ENCODE results near the gene ITGB8.

Gene ITGB8

DNA sequence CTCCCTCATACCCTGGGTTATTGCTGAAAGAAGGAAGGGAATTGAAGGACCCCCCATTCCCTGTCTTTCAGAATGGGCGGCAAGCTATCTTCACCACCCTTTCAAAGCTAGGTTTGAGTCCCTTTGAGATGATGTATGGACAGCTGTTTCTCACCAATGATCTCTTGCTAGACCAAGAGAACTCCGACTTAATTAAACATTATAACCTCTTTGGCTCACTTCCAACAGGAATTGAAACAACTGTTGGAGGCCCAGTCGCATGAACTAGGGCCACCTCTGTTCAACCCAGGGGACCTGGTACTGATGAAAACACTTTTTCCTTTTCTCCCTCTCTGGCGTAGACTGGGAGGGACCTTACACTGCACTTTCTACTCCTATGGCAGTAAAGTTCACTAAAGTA lies 110.6 kb downstream of the ITGB8 start:
- no peak for DNase-seq (ENCODE audit: insufficient read length, low spot score)
- no peak for TF ChIP-seq TAF1 (IDR thresholded peaks at IDR 0.05; ENCODE audit: low read depth, low read length)
- no peak for TF ChIP-seq POU2F2 (IDR thresholded peaks at IDR 0.05; ENCODE audit: low read depth, low read length)
- no peak for TF ChIP-seq POLR2AphosphoS5 (IDR thresholded peaks at IDR 0.05; ENCODE audit: low read depth, low read length)
- no peak for TF ChIP-seq PAX5 (IDR thresholded peaks at IDR 0.05; ENCODE audit: insufficient read depth, low read length, severe bottlenecking)
- TF ChIP-seq POLR2A (IDR thresholded peaks at IDR 0.05; ENCODE audit: low read depth, low read length), result no peak
- TF ChIP-seq SPI1 (IDR thresholded peaks at IDR 0.05; ENCODE audit: low read depth, low read length), result no peak
- FAIRE-seq, result no peak

DNA sequence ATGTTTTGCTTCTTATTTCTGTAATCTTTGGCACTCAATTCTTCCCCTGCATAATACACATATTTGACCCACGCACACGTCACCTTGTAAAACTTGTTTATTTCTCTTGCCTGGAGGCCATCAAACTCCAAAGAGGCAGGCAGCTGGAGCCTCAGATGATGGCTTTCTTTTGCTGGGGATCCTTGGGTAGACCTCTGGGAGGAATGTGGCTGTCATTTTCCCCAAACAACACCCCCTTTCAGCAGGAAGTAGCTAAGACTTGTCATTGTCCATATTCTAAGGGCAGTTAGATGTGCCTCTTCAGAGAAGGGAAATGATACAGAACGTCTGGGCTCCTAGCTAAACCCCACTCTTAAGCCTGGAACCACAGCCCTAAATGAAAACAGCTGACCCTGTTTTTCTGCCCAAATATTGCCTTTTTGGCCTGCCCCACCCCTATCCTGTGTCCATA lies 111.3 kb downstream of the ITGB8 start:
- DNase-seq (ENCODE audit: insufficient read length, low spot score), result no peak
- TF ChIP-seq PAX5 (IDR thresholded peaks at IDR 0.05; ENCODE audit: insufficient read depth, low read length, severe bottlenecking) (no peak), POLR2A (IDR thresholded peaks at IDR 0.05; ENCODE audit: low read depth, low read length) (no peak)
- FAIRE-seq, result no peak

DNA sequence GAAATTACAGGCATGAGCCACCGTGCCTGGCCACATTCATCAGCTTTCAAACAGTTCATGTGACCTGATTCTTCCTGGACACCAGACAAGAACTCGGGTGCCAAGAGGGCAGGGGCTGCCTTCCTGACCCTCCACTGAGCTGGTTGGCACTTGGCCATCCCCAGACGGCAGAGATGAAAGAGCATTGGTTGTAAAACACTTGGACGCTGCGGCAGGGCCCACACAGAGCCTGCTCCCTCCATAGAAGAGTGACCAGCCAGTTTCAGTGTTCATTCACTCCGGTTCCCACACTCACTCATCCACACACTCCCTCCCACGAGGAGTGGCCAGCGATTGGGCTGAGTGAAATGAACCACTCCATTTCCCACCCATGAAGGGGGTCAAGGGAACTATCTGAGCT lies 112.3 kb downstream of the ITGB8 start:
- TF ChIP-seq PAX5 (IDR thresholded peaks at IDR 0.05; ENCODE audit: insufficient read depth, low read length, severe bottlenecking) (no peak), POLR2A (IDR thresholded peaks at IDR 0.05; ENCODE audit: low read depth, low read length) (no peak), POU2F2 (IDR thresholded peaks at IDR 0.05; ENCODE audit: low read depth, low read length) (no peak), POLR2AphosphoS5 (IDR thresholded peaks at IDR 0.05; ENCODE audit: low read depth, low read length) (no peak), SPI1 (IDR thresholded peaks at IDR 0.05; ENCODE audit: low read depth, low read length) (no peak), TAF1 (IDR thresholded peaks at IDR 0.05; ENCODE audit: low read depth, low read length) (no peak)
- no peak for FAIRE-seq
- no peak for DNase-seq (ENCODE audit: insufficient read length, low spot score)

DNA sequence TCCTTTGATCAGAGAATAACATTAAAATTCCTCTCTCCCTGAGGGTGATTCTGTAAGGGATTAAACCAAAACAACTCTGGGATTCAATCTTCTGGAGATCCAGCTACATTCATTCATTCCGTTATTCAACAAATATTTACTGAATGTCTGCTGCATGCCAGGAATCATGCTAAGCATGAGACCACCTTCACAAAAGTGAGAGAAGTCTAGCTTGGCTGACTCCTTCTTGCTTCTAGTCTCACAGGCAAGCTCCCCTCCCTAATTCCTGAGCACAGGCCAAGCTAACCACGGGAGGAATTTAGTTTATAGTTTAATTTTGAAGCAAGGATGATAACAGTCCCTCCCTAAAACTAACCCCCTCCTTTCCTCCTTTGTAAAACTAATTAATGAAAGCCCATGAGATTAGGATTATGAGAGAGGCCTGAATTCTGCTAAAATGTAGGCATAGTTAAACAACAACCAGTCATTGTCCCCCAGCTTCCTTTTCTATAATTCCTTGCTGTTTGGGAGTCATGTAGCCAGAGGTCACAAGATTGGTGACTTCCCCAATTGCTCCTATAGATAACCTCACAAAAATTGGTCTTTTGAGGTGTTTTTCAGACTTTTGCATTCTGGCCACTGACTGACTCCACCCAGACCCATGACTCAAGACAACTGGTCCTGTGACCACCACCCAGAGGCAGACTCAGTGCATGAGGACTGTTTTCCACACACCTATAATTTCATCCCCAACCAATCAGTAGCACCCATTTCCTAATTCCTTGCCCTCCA lies 113.5 kb downstream of the ITGB8 start:
- no peak for DNase-seq (ENCODE audit: insufficient read length, low spot score)
- TF ChIP-seq POLR2A (IDR thresholded peaks at IDR 0.05; ENCODE audit: low read depth, low read length) (no peak), POLR2AphosphoS5 (IDR thresholded peaks at IDR 0.05; ENCODE audit: low read depth, low read length) (no peak), POU2F2 (IDR thresholded peaks at IDR 0.05; ENCODE audit: low read depth, low read length) (no peak), PAX5 (IDR thresholded peaks at IDR 0.05; ENCODE audit: insufficient read depth, low read length, severe bottlenecking) (no peak), SPI1 (IDR thresholded peaks at IDR 0.05; ENCODE audit: low read depth, low read length) (no peak), TAF1 (IDR thresholded peaks at IDR 0.05; ENCODE audit: low read depth, low read length) (no peak)
- no peak for FAIRE-seq

DNA sequence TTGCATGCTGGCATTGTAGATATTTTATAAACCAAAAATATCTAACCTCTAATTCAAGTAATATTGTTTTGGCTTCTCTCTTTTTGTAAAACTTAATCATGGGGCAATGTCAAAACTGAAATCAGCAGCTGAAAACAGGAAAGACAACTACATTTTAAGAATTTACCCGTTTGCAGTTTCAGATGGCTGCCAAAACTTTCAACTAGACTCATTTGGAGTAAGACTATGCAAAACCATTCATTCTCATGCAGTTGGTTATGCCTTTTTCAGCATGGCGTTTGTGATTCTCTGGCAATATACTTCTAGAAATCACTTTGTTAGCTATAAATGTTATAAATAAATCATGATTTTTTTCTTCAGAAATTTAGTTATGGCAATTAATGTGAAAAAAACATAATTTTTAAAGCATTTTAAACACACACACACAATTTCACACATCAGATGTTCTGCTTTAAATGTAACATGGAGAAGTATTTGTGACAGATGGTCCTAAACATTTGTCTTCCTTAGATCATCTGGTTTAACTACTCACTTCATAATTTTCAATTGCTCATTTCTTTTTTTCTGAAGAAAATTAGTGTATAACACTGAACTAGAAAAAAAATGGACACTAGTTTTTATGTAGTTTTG lies 116.4 kb downstream of the ITGB8 start:
- DNase-seq (ENCODE audit: insufficient read length, low spot score) (no peak), FAIRE-seq (no peak)
- TF ChIP-seq PAX5 (IDR thresholded peaks at IDR 0.05; ENCODE audit: insufficient read depth, low read length, severe bottlenecking) (no peak), POLR2AphosphoS5 (IDR thresholded peaks at IDR 0.05; ENCODE audit: low read depth, low read length) (no peak), POU2F2 (IDR thresholded peaks at IDR 0.05; ENCODE audit: low read depth, low read length) (no peak), SPI1 (IDR thresholded peaks at IDR 0.05; ENCODE audit: low read depth, low read length) (no peak), POLR2A (IDR thresholded peaks at IDR 0.05; ENCODE audit: low read depth, low read length) (no peak), TAF1 (IDR thresholded peaks at IDR 0.05; ENCODE audit: low read depth, low read length) (no peak)

DNA sequence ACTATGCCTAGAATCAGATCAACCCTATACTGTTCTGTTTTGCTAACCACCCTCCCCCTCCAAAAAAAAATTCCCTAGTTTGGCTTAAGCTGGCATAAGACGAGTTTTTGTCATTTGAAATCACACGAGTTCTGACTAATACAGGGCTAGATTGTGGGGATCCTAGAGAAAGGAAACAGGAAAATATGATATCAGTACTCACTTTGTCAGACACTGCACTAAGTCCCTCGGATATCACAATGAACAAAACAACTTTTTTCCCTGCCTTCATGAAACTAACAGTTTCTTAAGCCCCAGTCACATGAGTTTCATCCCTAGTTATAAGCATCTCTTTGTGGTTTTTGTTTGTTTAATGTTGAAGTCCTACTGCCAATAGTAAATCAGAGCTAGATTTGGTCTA lies 118.5 kb downstream of the ITGB8 start:
- no peak for TF ChIP-seq POLR2A (IDR thresholded peaks at IDR 0.05; ENCODE audit: low read depth, low read length)
- DNase-seq (ENCODE audit: insufficient read length, low spot score) (no peak), FAIRE-seq (no peak)

DNA sequence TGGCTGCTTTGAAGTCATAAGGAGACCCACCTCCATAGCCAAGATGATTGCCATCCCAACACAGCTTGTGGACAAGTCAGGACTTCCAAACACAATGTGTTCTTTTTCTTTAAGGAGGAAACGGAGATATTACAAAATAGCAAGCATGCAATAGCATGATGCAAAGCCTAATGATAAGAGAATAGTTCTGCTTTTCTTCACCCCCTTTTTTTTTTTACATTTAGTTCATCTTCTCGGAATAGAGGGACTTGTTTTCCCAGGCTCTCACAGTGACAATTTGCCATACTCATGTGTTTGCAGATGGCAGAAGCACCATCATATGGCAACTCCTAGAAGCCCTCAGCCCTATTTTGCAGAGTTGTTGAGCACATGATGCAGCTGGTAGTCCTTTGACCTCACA lies 119.8 kb downstream of the ITGB8 start:
- no peak for FAIRE-seq
- TF ChIP-seq PAX5 (IDR thresholded peaks at IDR 0.05; ENCODE audit: insufficient read depth, low read length, severe bottlenecking), result no peak
- no peak for TF ChIP-seq POU2F2 (IDR thresholded peaks at IDR 0.05; ENCODE audit: low read depth, low read length)
- no peak for TF ChIP-seq POLR2A (IDR thresholded peaks at IDR 0.05; ENCODE audit: low read depth, low read length)
- no peak for TF ChIP-seq SPI1 (IDR thresholded peaks at IDR 0.05; ENCODE audit: low read depth, low read length)
- TF ChIP-seq POLR2AphosphoS5 (IDR thresholded peaks at IDR 0.05; ENCODE audit: low read depth, low read length), result no peak
- TF ChIP-seq TAF1 (IDR thresholded peaks at IDR 0.05; ENCODE audit: low read depth, low read length), result no peak
- DNase-seq (ENCODE audit: insufficient read length, low spot score), result no peak

DNA sequence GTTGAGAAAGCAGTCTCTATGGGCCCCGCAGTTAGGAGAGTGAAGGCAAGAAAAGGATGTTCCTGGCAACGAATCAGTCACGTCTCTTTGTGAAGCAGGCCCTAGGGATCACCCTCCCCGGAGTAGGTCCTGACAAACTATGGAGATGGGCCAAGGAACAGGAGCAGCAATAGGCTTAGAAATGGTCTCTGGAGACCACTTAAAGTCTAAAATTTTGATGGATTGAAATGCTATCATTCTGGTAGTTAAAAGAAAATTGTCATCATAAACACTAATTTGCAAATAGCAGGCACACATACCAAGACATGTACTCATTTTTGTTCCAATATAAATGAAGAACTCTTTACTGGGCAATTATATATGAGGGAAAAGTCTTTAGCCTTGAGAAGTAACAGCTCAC lies 123.5 kb downstream of the ITGB8 start:
- DNase-seq (ENCODE audit: insufficient read length, low spot score), result no peak
- FAIRE-seq, result no peak
- TF ChIP-seq POU2F2 (IDR thresholded peaks at IDR 0.05; ENCODE audit: low read depth, low read length) (no peak), SPI1 (IDR thresholded peaks at IDR 0.05; ENCODE audit: low read depth, low read length) (no peak), POLR2AphosphoS5 (IDR thresholded peaks at IDR 0.05; ENCODE audit: low read depth, low read length) (no peak), TAF1 (IDR thresholded peaks at IDR 0.05; ENCODE audit: low read depth, low read length) (no peak), PAX5 (IDR thresholded peaks at IDR 0.05; ENCODE audit: insufficient read depth, low read length, severe bottlenecking) (no peak), POLR2A (IDR thresholded peaks at IDR 0.05; ENCODE audit: low read depth, low read length) (no peak)

DNA sequence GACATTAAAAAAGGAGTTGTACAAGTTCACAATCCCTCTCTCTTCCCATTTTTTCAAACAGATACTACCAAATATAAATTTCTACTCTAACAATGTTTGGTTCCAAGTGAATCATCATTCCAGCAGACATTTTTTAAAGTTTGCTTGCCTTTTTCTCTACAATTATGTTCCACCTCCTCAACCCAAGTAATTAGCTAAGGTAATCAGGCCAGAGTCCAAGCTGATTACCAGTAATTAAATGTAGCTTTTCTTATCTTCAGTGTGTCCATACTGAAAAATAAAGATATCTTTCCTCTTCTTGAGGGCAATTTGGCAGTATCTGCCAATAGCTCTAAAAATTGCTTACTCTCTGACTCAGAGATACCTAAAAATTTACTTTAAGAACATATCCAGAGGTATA lies 126.0 kb downstream of the ITGB8 start:
- TF ChIP-seq PAX5 (IDR thresholded peaks at IDR 0.05; ENCODE audit: insufficient read depth, low read length, severe bottlenecking) (no peak), POLR2AphosphoS5 (IDR thresholded peaks at IDR 0.05; ENCODE audit: low read depth, low read length) (no peak), TAF1 (IDR thresholded peaks at IDR 0.05; ENCODE audit: low read depth, low read length) (no peak), SPI1 (IDR thresholded peaks at IDR 0.05; ENCODE audit: low read depth, low read length) (no peak), POLR2A (IDR thresholded peaks at IDR 0.05; ENCODE audit: low read depth, low read length) (no peak), POU2F2 (IDR thresholded peaks at IDR 0.05; ENCODE audit: low read depth, low read length) (no peak)
- DNase-seq (ENCODE audit: insufficient read length, low spot score), result no peak
- no peak for FAIRE-seq

DNA sequence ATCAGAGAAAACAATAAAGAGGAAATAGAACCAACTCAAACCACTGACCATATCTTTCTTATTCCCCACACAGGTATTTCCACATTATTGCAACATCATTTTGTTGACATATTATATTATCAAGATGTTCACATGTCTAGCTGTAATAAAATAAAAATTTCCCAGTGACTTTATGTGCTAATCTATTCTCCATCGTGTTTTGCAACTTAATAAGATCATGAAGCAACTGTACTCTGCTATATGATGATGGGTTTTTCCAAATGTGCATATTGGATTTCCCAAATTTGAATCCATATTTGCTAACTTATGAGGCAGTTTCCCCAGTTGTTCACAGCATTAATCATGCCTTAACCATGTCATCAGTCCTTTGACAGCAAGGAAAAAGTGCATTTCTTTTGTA lies 127.8 kb downstream of the ITGB8 start:
- FAIRE-seq (no peak), DNase-seq (ENCODE audit: insufficient read length, low spot score) (no peak)
- TF ChIP-seq TAF1 (IDR thresholded peaks at IDR 0.05; ENCODE audit: low read depth, low read length) (no peak), POLR2A (IDR thresholded peaks at IDR 0.05; ENCODE audit: low read depth, low read length) (no peak), PAX5 (IDR thresholded peaks at IDR 0.05; ENCODE audit: insufficient read depth, low read length, severe bottlenecking) (no peak), POLR2AphosphoS5 (IDR thresholded peaks at IDR 0.05; ENCODE audit: low read depth, low read length) (no peak), SPI1 (IDR thresholded peaks at IDR 0.05; ENCODE audit: low read depth, low read length) (no peak), POU2F2 (IDR thresholded peaks at IDR 0.05; ENCODE audit: low read depth, low read length) (no peak)

Measured in GM12891 (cell line).